Calu3 (cell line): ENCODE measurements around the gene DOCK10. TPM values are rescaled to one million over a fixed set of nuclear protein-coding genes. Genes with fewer than 3 reads are reported as not detected.
"Not testable (repeated sequence)": the region's sequence is repeated elsewhere in the genome, so short reads cannot be mapped to it uniquely, and the experiment has no call there.

ENCODE experiments used
- BruUV-seq: library from RNA; stranded (reverse); fragments of 400-500 nt; replicated peaks from 2 replicates; lab custom pipeline; 2021; lab: Mats Ljungman, UMichigan
- CTCF ChIA-PET: fragments of 300-600 bp; sonication (Branson Sonifier 250); formaldehyde crosslinking; loops from one replicate; lab custom pipeline; 2022; ENCODE audit warnings: antibody characterized with exemption; lab: Charles Lee
- DNase-seq: peaks from one replicate; pipeline ENCODE4 v3.0.0; 2022
- H3K27ac Mint-ChIP-seq: one replicate; pipeline ENCODE4 v1.8.0; 2022; ENCODE audit warnings: mixed read lengths; ENCODE audit not compliant: unreplicated experiment
- H3K27me3 Mint-ChIP-seq: one replicate; pipeline ENCODE4 v1.8.0; 2022; ENCODE audit warnings: mixed read lengths; ENCODE audit not compliant: unreplicated experiment
- H3K36me3 Mint-ChIP-seq: one replicate; pipeline ENCODE4 v1.8.0; 2022; ENCODE audit warnings: mild to moderate bottlenecking, moderate library complexity, mixed read lengths; ENCODE audit not compliant: insufficient read depth, unreplicated experiment
- H3K4me1 Mint-ChIP-seq: one replicate; pipeline ENCODE4 v1.8.0; 2022; ENCODE audit warnings: mild to moderate bottlenecking, low read depth, mixed read lengths; ENCODE audit not compliant: unreplicated experiment
- H3K4me3 Mint-ChIP-seq: one replicate; pipeline ENCODE4 v1.8.0; 2022; ENCODE audit warnings: mild to moderate bottlenecking, low read depth, moderate library complexity, mixed read lengths; ENCODE audit not compliant: unreplicated experiment
- H3K9me3 Mint-ChIP-seq: one replicate; pipeline ENCODE4 v1.8.0; 2022; ENCODE audit warnings: low read depth, mixed read lengths; ENCODE audit not compliant: unreplicated experiment
- CTCF ChIP-seq: fragments of 200-600 bp; IDR thresholded peaks from one replicate; pipeline ENCODE4 v1.8.0; 2022; ENCODE audit warnings: antibody characterized with exemption; ENCODE audit not compliant: unreplicated experiment
- intact Hi-C: fragments of 100-400 bp; cut with micrococcal nuclease; formaldehyde crosslinking; loops from one replicate; pipeline ENCODE4 v1.10.0; 2022; ENCODE audit not compliant: unreplicated experiment
- total RNA-seq: library from RNA; stranded (reverse); gene quantifications from 2 replicates; pipeline ENCODE4 v1.2.3, GENCODE V29; 2022

Gene DOCK10
- total RNA-seq, 1 experiment from 2014 or later = 11.9 TPM

GRCh38 chr2:224922142-224922727 lies 120.0 kb downstream of the DOCK10 start:
- intact Hi-C loops = no loop called here
- CTCF ChIA-PET = interaction anchor here (0.6 kb wide), 1 partner anchor 778 kb away, joined by 4 read pairs; no protein-coding TSS in a partner anchor
- Mint-ChIP-seq H3K27ac (no peak overlapping the region), H3K4me1 (peaks cover 7% of the 10 kb centered on the region), H3K4me3 (no peak overlapping the region), H3K27me3 (no peaks in the 10 kb centered on the region), H3K9me3 (no peaks in the 10 kb centered on the region), H3K36me3 (no peaks in the 10 kb centered on the region)
- no TSS peak for BruUV-seq
- no peak for TF ChIP-seq CTCF
- no peak for DNase-seq

GRCh38 chr2:224919472-224920110 lies 122.7 kb downstream of the DOCK10 start:
- H3K36me3 Mint-ChIP-seq = no peaks in the 10 kb centered on the region
- H3K27me3 Mint-ChIP-seq = no peaks in the 10 kb centered on the region
- DNase-seq = no peak
- H3K4me3 Mint-ChIP-seq = no peak overlapping the region
- TF ChIP-seq CTCF = no peak
- BruUV-seq = no TSS peak
- no peak overlapping the region for H3K27ac Mint-ChIP-seq
- intact Hi-C loops = no loop called here
- CTCF ChIA-PET = no interaction called here
- no peaks in the 10 kb centered on the region for H3K4me1 Mint-ChIP-seq
- no peaks in the 10 kb centered on the region for H3K9me3 Mint-ChIP-seq

- CTCF ChIA-PET = no interaction called here
- H3K4me3 Mint-ChIP-seq = no peak overlapping the region
- H3K36me3 Mint-ChIP-seq = no peaks in the 10 kb centered on the region
- DNase-seq = no peak
- no peaks in the 10 kb centered on the region for H3K27me3 Mint-ChIP-seq
- H3K9me3 Mint-ChIP-seq = no peaks in the 10 kb centered on the region
- intact Hi-C loops = no loop called here
- H3K4me1 Mint-ChIP-seq = no peaks in the 10 kb centered on the region
- no peak overlapping the region for H3K27ac Mint-ChIP-seq
- no peak for TF ChIP-seq CTCF
- BruUV-seq = no TSS peak
Observed at GRCh38 chr2:224918626-224919471, 123.4 kb downstream of the DOCK10 start.

- H3K4me3 Mint-ChIP-seq, H3K27ac Mint-ChIP-seq, H3K4me1 Mint-ChIP-seq, H3K9me3 Mint-ChIP-seq, BruUV-seq, DNase-seq, H3K36me3 Mint-ChIP-seq, intact Hi-C loops, H3K27me3 Mint-ChIP-seq: not testable (repeated sequence)
- CTCF ChIA-PET = interaction anchor here (0.6 kb wide), 1 partner anchor 67 kb away, joined by 4 read pairs; no protein-coding TSS in a partner anchor
Observed at GRCh38 chr2:224917246-224917645, 125.0 kb downstream of the DOCK10 start.
